Epidermal melanocyte (primary cell): ENCODE measurements around the gene LYPD6.

Experiments used
- DNase-seq: peaks from one replicate; pipeline ENCODE4 v3.0.0; 2011; ENCODE audit warnings: low spot score; ENCODE audit not compliant: insufficient read length

LYPD6 gene

GRCh38 chr2:149400997-149401396 is 70.6 kb downstream of the LYPD6 start:
- no peak for DNase-seq

DNA sequence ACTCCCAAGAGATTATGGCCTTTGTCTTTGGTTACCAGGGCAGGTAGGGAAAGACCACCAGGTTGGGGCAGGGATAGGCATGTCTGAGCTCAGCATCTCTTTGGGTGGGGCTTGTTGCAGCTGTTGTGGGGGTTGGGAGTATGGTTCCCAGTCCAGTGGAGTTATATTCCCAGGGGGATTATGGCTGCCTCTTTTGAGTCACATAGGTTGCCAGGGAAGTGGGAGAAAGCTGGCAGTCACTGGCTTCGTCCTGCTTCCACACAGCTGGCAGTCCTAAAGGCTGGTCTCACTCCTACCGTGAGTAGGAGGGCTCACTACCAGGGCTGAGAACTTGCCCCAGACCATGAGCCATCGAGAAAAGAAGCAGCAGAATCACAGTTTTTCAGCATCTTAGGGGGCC is 79.1 kb downstream of the LYPD6 start:
- DNase-seq = no peak

GRCh38 chr2:149410701-149411484 is 80.5 kb downstream of the LYPD6 start:
- DNase-seq = no peak

GRCh38 chr2:149413487-149413886 is 83.1 kb downstream of the LYPD6 start:
- no peak for DNase-seq

- DNase-seq = no peak
These were observed 84.7 kb downstream of the LYPD6 start for GRCh38 chr2:149415086-149415485.

DNA sequence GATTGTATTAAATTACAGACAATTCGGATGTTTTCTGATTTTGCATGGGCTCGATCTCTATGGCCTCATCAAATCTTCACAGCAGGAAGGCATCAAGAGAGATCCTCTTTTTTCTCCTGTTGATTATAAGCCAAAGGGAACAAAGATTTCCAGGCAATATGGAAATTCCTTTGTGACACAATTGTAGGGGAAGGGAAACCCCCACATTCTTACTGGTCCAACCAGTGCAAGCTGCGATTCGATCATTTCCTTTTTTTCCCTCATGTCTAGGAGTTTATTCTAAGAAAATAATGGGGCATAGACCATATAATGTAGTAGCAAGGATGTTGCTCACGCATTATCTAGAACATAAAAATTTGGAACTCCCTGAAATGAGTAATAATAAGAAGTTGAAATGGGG is 87.7 kb downstream of the LYPD6 start:
- no peak for DNase-seq

DNA sequence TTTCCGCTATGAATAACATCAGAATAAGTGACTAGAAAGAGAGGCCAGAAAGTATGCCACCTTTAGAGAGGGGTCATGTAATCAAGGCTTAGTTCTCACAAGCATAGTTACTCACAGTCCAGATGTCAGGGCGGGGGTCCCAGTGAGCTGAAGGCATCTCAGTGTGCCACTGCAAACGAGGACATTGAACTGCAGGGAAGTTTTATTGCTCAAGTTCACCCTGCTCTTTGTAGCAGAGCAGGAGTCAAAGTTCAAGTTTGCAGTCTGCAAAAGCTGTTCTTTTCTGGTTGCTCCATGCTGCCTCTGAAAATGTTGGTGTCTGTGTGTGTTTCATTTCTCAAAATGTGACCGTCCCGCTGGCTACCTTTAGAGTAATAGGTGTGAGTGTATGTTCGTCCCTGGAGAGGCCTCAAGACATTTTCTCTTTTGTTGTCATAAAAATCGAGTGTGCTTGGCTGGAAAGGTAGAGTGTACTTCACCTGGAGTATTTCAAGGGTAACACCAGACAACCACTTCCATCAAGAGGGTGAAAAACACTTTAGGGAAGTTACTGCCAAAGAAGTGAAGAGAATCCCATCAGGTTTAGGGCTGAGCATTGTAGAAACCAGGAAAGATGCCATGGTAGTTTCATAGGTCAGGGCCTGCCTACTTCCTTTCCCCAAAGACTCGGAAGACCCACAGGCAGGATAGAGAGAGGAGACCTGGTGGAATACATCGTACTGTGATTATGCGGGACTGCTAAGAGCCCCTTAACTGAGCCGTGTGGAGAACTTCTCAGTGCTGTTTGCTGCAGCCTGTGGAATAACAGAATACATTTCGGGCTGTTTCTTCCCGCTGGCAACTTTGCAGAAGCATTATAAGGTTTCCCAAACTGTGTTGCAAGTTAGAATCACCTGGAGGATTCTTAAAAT is 89.9 kb downstream of the LYPD6 start:
- DNase-seq = no peak

DNA sequence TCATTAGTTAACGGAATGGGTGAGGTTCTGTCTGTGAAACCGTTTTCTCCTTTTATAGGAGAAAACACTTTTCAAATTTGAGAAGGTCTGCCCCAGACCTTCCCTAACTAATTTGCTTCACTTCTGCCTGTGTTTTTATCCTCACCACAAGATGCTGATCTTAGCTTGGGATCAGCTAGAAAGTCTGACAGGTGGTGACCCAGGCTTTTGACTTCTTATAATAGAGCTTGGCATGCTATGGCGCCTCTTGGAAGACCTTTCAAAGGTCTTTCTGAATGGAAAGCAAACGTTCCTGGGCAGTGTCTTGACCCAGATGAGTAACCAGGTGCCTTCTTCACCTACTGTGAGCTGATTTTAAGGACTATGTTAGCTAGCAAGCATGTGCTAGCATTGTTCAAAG is 91.4 kb downstream of the LYPD6 start:
- no peak for DNase-seq

GRCh38 chr2:149422337-149422990 is 92.1 kb downstream of the LYPD6 start:
- no peak for DNase-seq

- DNase-seq = no peak
These were observed 92.6 kb downstream of the LYPD6 start for GRCh38 chr2:149422991-149423338.

DNA sequence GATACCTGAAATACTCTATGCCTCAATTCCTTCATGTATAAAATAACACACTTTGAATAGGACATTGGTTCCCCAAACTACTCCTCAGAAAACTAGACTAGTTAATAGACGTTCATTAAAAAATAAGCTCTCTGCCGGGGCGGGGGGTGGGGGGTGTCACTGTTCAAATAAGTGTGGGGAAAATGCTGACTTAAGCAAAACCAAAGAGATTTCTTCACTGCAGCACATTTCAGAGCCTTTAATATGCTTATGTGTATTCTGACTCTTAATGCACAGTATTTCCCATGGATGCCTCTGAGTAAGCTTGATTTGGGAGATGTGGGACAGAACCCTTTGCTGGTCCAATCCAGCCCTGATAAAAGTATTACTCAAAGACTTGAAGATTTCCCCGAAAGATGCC is 93.2 kb downstream of the LYPD6 start:
- no peak for DNase-seq

- no peak for DNase-seq
These were observed 97.0 kb downstream of the LYPD6 start for GRCh38 chr2:149427387-149427786.

GRCh38 chr2:149428783-149429182 is 98.4 kb downstream of the LYPD6 start:
- DNase-seq = no peak

GRCh38 chr2:149430743-149431736 is 100.7 kb downstream of the LYPD6 start:
- no peak for DNase-seq

DNA sequence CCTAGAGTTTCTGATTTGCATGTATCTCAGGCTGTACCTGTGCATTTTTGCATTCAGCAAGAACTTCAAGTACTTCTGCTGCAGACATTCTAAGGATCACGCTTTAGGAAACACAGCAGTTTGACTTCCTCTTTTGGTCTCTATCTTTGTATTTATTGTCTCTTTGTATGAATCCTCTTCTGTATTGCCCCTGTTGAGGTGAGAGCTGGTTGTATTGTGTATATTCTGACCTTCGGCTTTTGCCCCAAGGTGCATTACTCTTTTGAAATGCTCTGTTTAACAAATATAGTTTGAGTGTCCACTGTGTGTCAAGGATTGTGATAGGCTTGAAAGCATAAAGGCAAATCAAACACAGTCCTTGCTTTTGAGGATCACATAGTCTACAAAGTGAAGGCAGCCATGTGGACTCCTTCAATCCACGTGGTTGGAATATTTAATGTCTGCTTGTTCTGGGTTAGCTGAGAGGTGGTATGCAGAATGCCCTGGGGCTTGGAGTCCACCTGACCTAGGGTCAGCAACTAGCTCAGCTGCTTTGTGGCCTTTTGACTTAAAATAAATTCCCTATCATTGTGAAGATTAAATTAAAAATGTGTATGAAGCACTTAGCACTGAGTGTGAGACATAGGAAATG is 108.1 kb downstream of the LYPD6 start:
- DNase-seq = no peak

- DNase-seq = no peak
These were observed 110.9 kb downstream of the LYPD6 start for GRCh38 chr2:149441255-149441654.

- DNase-seq = no peak
These were observed 112.0 kb downstream of the LYPD6 start for GRCh38 chr2:149442346-149442745.

DNA sequence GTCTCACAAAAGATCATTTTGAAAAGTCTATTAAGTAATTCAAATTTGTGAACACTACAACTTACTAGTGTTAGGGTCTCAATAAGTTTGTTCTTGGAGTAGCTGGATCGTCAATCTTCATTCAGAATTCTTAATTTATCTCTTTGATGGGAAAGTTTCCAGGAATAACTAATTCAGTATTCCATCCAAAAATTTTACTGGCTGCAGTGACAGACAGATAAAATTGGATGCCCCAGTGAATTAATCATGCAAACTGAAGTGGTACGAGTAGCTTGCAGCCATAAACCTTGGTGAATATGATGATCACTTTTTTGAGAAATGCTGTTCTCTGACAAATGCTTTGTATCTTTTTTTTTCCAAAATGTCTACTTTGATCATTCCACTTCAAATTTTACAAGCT is 112.8 kb downstream of the LYPD6 start:
- no peak for DNase-seq

DNA sequence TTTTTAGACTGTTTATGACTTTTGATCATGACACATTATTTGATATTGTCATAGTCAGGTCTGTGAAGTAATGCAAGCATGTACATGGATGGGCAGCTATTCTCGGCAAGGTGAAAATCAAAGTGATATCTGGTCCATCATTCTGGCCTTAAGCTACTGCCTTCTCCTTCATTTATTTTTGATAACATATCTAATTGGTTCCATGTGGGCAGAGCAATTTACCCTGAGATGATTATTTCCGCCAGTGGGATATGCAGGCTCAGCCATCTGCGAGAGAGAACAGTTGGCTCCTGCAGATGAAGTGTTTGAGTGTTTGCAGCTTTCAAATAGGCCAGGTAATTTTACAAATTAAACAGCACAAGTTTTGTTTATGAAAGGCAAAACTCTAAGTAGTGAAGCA is 116.4 kb downstream of the LYPD6 start:
- DNase-seq = no peak

- DNase-seq = no peak
These were observed 117.9 kb downstream of the LYPD6 start for GRCh38 chr2:149448315-149448714.
